Nephron (organoid): Measurements from ENCODE around the gene PCDHA12.
"Not testable (repeated sequence)": the region's sequence is repeated elsewhere in the genome, so short reads cannot be mapped to it uniquely, and the experiment has no call there.

Source experiments
- H3K27ac Mint-ChIP-seq, 3 experiments: 2 replicates each; pipeline ENCODE4 v1.8.0; 2020; ENCODE audit warnings: mixed read lengths in 3 of 3, mild to moderate bottlenecking in 2 of 3, moderate library complexity in 1 of 3
- H3K27me3 Mint-ChIP-seq: 2 replicates; pipeline ENCODE4 v1.8.0; 2021; ENCODE audit warnings: low read depth, mild to moderate bottlenecking, moderate library complexity, mixed read lengths
- H3K36me3 Mint-ChIP-seq: 2 replicates; pipeline ENCODE4 v1.8.0; 2020; ENCODE audit warnings: low read depth, mixed read lengths
- H3K4me1 Mint-ChIP-seq: 2 replicates; pipeline ENCODE4 v1.8.0; 2020; ENCODE audit warnings: mixed read lengths
- H3K4me3 Mint-ChIP-seq, 3 experiments: 2 replicates each; pipeline ENCODE4 v1.8.0; 2020; ENCODE audit warnings: mild to moderate bottlenecking in 3 of 3, mixed read lengths in 3 of 3, moderate library complexity in 2 of 3
- H3K9me3 Mint-ChIP-seq: 2 replicates; pipeline ENCODE4 v1.8.0; 2020; ENCODE audit warnings: mixed read lengths
- CTCF ChIP-seq, 3 experiments: fragments of 200-600 bp; sonication (generic); IDR thresholded peaks; one replicate each; pipeline ENCODE4 v1.5.0; 2021; ENCODE audit warnings: antibody characterized with exemption in 3 of 3; ENCODE audit not compliant: unreplicated experiment in 3 of 3

The PCDHA12 gene

GRCh38 chr5:140869555-140869886, 5.6 kb upstream of the PCDHA12 start:
- peak overlapping the region; percentile 85 to 92 (median 91) for H3K4me3 Mint-ChIP-seq
- peak overlapping the region in 1 of 3 experiments; percentile 48 for H3K27ac Mint-ChIP-seq
- no peaks in the 10 kb centered on the region for H3K27me3 Mint-ChIP-seq
- peaks cover 34% of the 10 kb centered on the region for H3K9me3 Mint-ChIP-seq
- TF ChIP-seq CTCF (IDR thresholded peaks at IDR 0.05; ENCODE audit: unreplicated experiment in 3 of 3), result peak in 2 of 3 experiments; percentile 0 to 27
- peaks cover 74% of the 10 kb centered on the region for H3K36me3 Mint-ChIP-seq
- no peaks in the 10 kb centered on the region for H3K4me1 Mint-ChIP-seq

DNA sequence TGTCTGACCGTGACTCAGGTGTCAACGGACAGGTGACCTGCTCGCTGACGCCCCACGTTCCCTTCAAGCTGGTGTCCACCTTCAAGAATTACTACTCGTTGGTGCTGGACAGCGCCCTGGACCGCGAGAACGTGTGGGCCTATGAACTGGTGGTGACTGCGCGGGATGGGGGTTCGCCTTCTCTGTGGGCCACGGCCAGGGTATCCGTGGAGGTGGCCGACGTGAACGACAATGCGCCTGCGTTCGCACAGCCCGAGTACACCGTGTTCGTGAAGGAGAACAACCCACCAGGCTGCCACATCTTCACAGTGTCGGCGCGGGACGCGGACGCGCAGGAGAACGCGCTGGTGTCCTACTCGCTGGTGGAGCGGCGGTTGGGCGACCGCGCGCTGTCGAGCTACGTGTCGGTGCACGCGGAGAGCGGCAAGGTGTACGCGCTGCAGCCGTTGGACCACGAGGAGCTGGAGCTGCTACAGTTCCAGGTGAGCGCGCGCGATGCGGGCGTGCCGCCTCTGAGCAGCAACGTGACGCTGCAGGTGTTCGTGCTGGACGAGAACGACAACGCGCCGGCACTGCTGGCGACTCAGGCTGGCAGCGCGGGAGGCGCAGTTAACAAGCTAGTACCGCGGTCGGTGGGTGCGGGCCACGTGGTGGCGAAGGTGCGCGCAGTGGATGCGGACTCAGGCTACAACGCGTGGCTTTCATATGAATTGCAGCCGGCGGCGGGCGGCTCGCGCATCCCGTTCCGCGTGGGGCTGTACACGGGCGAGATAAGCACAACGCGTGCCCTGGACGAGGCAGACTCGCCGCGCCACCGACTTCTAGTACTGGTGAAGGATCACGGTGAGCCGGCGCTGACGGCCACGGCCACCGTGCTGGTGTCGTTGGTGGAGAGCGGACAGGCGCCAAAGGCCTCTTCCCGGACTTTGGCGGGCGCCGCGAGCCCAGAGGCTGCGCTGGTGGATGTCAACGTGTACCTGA, 4.6 kb upstream of the PCDHA12 start:
- Mint-ChIP-seq H3K4me1 (no peaks in the 10 kb centered on the region), H3K4me3 (no peak overlapping the region), H3K36me3 (peaks cover 80% of the 10 kb centered on the region), H3K27ac (no peak overlapping the region), H3K27me3 (no peaks in the 10 kb centered on the region), H3K9me3 (peaks cover 38% of the 10 kb centered on the region)
- no peak for TF ChIP-seq CTCF (IDR thresholded peaks at IDR 0.05; ENCODE audit: unreplicated experiment in 3 of 3)

DNA sequence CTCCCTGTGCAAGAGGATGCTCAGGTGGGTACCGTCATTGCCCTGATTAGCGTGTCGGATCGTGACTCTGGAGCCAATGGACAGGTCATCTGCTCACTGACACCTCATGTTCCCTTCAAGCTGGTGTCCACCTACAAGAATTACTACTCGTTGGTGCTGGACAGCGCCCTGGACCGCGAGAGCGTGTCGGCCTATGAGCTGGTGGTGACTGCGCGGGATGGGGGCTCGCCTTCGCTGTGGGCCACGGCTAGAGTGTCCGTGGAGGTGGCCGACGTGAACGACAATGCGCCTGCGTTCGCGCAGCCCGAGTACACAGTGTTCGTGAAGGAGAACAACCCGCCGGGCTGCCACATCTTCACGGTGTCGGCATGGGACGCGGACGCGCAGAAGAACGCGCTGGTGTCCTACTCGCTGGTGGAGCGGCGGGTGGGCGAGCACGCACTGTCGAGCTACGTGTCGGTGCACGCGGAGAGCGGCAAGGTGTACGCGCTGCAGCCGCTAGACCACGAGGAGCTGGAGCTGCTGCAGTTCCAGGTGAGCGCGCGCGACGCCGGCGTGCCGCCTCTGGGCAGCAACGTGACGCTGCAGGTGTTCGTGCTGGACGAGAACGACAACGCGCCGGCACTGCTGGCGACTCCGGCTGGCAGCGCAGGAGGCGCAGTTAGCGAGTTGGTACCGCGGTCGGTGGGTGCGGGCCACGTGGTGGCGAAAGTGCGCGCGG, 1.6 kb downstream of the PCDHA12 start:
- peaks cover 67% of the 10 kb centered on the region for H3K9me3 Mint-ChIP-seq
- H3K36me3 Mint-ChIP-seq, result peaks cover 91% of the 10 kb centered on the region
- not testable (repeated sequence) for H3K4me1 Mint-ChIP-seq, H3K27ac Mint-ChIP-seq, H3K27me3 Mint-ChIP-seq
- peak overlapping the region; percentile 89 to 91 (median 90) for H3K4me3 Mint-ChIP-seq

- Mint-ChIP-seq H3K36me3 (peaks cover 91% of the 10 kb centered on the region), H3K27ac (no peak overlapping the region), H3K9me3 (peaks cover 67% of the 10 kb centered on the region), H3K4me3 (no peak overlapping the region), H3K4me1 (no peaks in the 10 kb centered on the region), H3K27me3 (no peaks in the 10 kb centered on the region)
- TF ChIP-seq CTCF (IDR thresholded peaks at IDR 0.05; ENCODE audit: unreplicated experiment in 3 of 3), result no peak
These were observed 2.1 kb downstream of the PCDHA12 start for GRCh38 chr5:140877262-140877581.

DNA sequence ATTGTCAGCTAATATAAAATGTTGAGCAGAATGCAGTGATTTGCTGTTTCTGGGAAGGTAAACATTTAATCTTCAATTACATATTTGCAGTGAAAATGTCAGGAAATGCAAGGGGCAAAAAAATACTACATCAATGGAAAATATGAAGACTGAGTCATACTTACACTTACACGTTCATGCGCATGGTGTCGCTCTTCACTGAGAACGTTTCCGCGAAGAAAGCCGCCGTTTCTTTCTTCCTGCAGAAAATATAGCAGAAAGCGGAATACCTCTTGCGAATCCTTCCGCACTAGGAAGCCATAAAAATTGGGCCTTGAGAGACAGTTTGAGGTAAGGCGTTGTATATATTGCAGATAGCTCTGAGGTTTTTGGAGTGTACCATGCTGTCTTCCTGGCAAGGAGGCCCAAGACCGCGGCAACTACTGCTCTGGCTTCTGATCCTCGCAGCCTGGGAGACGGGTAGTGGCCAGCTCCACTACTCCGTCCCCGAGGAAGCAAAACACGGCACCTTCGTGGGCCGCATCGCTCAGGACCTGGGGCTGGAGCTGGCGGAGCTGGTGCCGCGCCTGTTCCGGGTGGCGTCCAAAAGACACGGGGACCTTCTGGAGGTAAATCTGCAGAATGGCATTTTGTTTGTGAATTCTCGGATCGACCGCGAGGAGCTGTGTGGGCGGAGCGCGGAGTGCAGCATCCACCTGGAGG, 6.9 kb downstream of the PCDHA12 start, which contains the start of gene PCDHA13:
Gene PCDHA13 (plus strand): TSS at position 236 of the 702 bp plus-strand sequence. CDS start 145 bp downstream, at position 381.
- no peaks in the 10 kb centered on the region for H3K4me1 Mint-ChIP-seq
- no peak for TF ChIP-seq CTCF (IDR thresholded peaks at IDR 0.05; ENCODE audit: unreplicated experiment in 3 of 3)
- no peak within 1 kb of the TSS for H3K4me3 Mint-ChIP-seq
- H3K9me3 Mint-ChIP-seq, result peaks cover 56% of the 10 kb centered on the region
- H3K27me3 Mint-ChIP-seq, result no peaks in the 10 kb centered on the region
- H3K36me3 Mint-ChIP-seq, result peaks cover 86% of the 10 kb centered on the region
- no peak within 1 kb of the TSS for H3K27ac Mint-ChIP-seq

GRCh38 chr5:140882591-140882899, 7.4 kb downstream of the PCDHA12 start:
- no peaks in the 10 kb centered on the region for H3K27me3 Mint-ChIP-seq
- no peak overlapping the region for H3K27ac Mint-ChIP-seq
- peaks cover 59% of the 10 kb centered on the region for H3K9me3 Mint-ChIP-seq
- peaks cover 85% of the 10 kb centered on the region for H3K36me3 Mint-ChIP-seq
- H3K4me1 Mint-ChIP-seq, result no peaks in the 10 kb centered on the region
- TF ChIP-seq CTCF (IDR thresholded peaks at IDR 0.05; ENCODE audit: unreplicated experiment in 3 of 3), result no peak
- H3K4me3 Mint-ChIP-seq, result no peak overlapping the region
